IMR-90 (cell line): ENCODE measurements around the gene INPP4A. TPM values are rescaled to one million over a fixed set of nuclear protein-coding genes. Genes with fewer than 3 reads are reported as not detected.

Experiments used
- ATAC-seq: fragments of 200-7000 bp; cut with Tn5 transposase; 2 replicates; pipeline ENCODE4 v1.9.1; 2020; ENCODE audit warnings: low read depth, mild to moderate bottlenecking, moderate library complexity
- BruUV-seq: library from RNA; stranded (reverse); fragments of 400-500 nt; replicated peaks from 2 replicates; lab custom pipeline; 2021; lab: Mats Ljungman, UMichigan
- CTCF ChIA-PET: fragments of 300-600 bp; formaldehyde crosslinking; extraction: SDS; loops from one replicate; lab custom pipeline; 2021; ENCODE audit warnings: antibody characterized with exemption; lab: Yijun Ruan, JAX
- POLR2A ChIA-PET: fragments of 300-600 bp; sonication (Branson Sonifier 250); formaldehyde crosslinking; loops from one replicate; lab custom pipeline; 2022; ENCODE audit warnings: antibody characterized with exemption; ENCODE audit not compliant: unreplicated experiment; lab: Charles Lee
- DNase-seq: peaks from one replicate; pipeline ENCODE4 v3.0.0; 2013
- H2AFZ ChIP-seq: replicated peaks from 2 replicates; pipeline ENCODE3; 2013; ENCODE audit warnings: low read length, mild to moderate bottlenecking; ENCODE audit not compliant: poor library complexity
- H2AK5ac ChIP-seq: 2 replicates; pipeline ENCODE4 v1.6.1; 2013; ENCODE audit warnings: low read depth, low read length, inconsistent platforms
- H2AK9ac ChIP-seq: replicated peaks from 2 replicates; pipeline ENCODE3; 2013; ENCODE audit warnings: mild to moderate bottlenecking, low read depth, low read length, moderate library complexity; ENCODE audit not compliant: poor library complexity
- H2BK120ac ChIP-seq: 2 replicates; pipeline ENCODE4 v1.6.1; 2013; ENCODE audit warnings: low read depth, low read length, inconsistent platforms
- H2BK15ac ChIP-seq: 3 replicates; pipeline ENCODE4 v1.6.1; 2013; ENCODE audit warnings: low read depth, low read length, inconsistent platforms
- H2BK20ac ChIP-seq: 2 replicates; pipeline ENCODE4 v1.6.1; 2013; ENCODE audit warnings: low read depth, mild to moderate bottlenecking, inconsistent platforms, low read length, moderate library complexity
- H2BK5ac ChIP-seq: 2 replicates; pipeline ENCODE4 v1.6.1; 2013; ENCODE audit warnings: mild to moderate bottlenecking, low read depth, low read length, inconsistent platforms; ENCODE audit not compliant: poor library complexity, severe bottlenecking
- H3K14ac ChIP-seq: replicated peaks from 2 replicates; pipeline ENCODE4 v1.6.1; 2013; ENCODE audit warnings: low read depth, low read length, inconsistent platforms
- H3K18ac ChIP-seq: 2 replicates; pipeline ENCODE4 v1.6.1; 2013; ENCODE audit warnings: low read depth, low read length, control low read depth
- H3K23ac ChIP-seq: 2 replicates; pipeline ENCODE4 v1.6.1; 2013; ENCODE audit warnings: low read depth, low read length, inconsistent platforms
- H3K27ac ChIP-seq: 2 replicates; pipeline ENCODE4 v1.5.1; 2013; ENCODE audit warnings: mild to moderate bottlenecking, control low read depth, low read length; ENCODE audit not compliant: insufficient read depth
- H3K27me3 ChIP-seq: 2 replicates; pipeline ENCODE4 v1.6.1; 2013; ENCODE audit warnings: low read length; ENCODE audit not compliant: control insufficient read depth, insufficient read depth
- H3K36me3 ChIP-seq: 2 replicates; pipeline ENCODE4 v1.6.1; 2013; ENCODE audit warnings: low read length, mixed read lengths; ENCODE audit not compliant: control insufficient read depth, insufficient read depth
- H3K4ac ChIP-seq: 2 replicates; pipeline ENCODE4 v1.6.1; 2013; ENCODE audit warnings: low read depth, low read length, inconsistent platforms
- H3K4me1 ChIP-seq: 2 replicates; pipeline ENCODE4 v1.6.1; 2013; ENCODE audit warnings: low read length, mixed read lengths; ENCODE audit not compliant: control insufficient read depth, insufficient read depth
- H3K4me2 ChIP-seq: 2 replicates; pipeline ENCODE4 v1.6.1; 2013; ENCODE audit warnings: low read depth, mild to moderate bottlenecking, control low read depth, low read length, moderate library complexity
- H3K4me3 ChIP-seq: 2 replicates; pipeline ENCODE4 v1.5.1; 2013; ENCODE audit warnings: low read depth, mild to moderate bottlenecking, control low read depth, low read length, moderate library complexity; ENCODE audit not compliant: insufficient read depth
- H3K56ac ChIP-seq: 2 replicates; pipeline ENCODE4 v1.6.1; 2013; ENCODE audit warnings: low read length, inconsistent platforms; ENCODE audit not compliant: insufficient read depth; ENCODE audit errors: extremely low read depth
- H3K79me1 ChIP-seq, 2 experiments: 2 replicates each; pipeline ENCODE4 v1.6.1; 2013; ENCODE audit warnings: low read length in 2 of 2, inconsistent platforms in 1 of 2, low read depth in 1 of 2
- H3K9ac ChIP-seq: 2 replicates; pipeline ENCODE4 v1.6.1; 2013; ENCODE audit warnings: low read depth, low read length, control low read depth
- H3K9me1 ChIP-seq: 2 replicates; pipeline ENCODE4 v1.6.1; 2013; ENCODE audit warnings: low read length, inconsistent platforms; ENCODE audit not compliant: insufficient read depth
- H3K9me3 ChIP-seq: 2 replicates; pipeline ENCODE4 v1.6.1; 2013; ENCODE audit warnings: low read length; ENCODE audit not compliant: control insufficient read depth, insufficient read depth
- H4K20me1 ChIP-seq: 2 replicates; pipeline ENCODE4 v1.6.1; 2013; ENCODE audit warnings: low read length, inconsistent platforms; ENCODE audit not compliant: insufficient read depth
- H4K5ac ChIP-seq: 2 replicates; pipeline ENCODE4 v1.6.1; 2013; ENCODE audit warnings: mild to moderate bottlenecking, low read depth, low read length, control low read depth
- H4K8ac ChIP-seq, 2 experiments: 2 replicates each; pipeline ENCODE4 v1.6.1; 2013; ENCODE audit warnings: low read depth in 2 of 2, low read length in 2 of 2, control low read depth in 1 of 2, inconsistent platforms in 1 of 2
- H4K91ac ChIP-seq: 2 replicates; pipeline ENCODE4 v1.6.1; 2013; ENCODE audit warnings: low read depth, low read length, inconsistent platforms; ENCODE audit not compliant: insufficient read depth
- CEBPB ChIP-seq: IDR thresholded peaks from 2 replicates; pipeline ENCODE4 v1.6.1; 2012; ENCODE audit warnings: low read depth, low read length, improper control_type of control experiment
- CTCF ChIP-seq: conservative IDR thresholded peaks from 2 replicates; pipeline ENCODE4 v1.5.1; 2012; ENCODE audit warnings: mild to moderate bottlenecking, low read depth, low read length, improper control_type of control experiment
- FOS ChIP-seq: fragments of 150-350 bp; IDR thresholded peaks from 2 replicates; pipeline ENCODE4 v1.6.1; 2016; ENCODE audit warnings: low read depth, low read length
- MAFK ChIP-seq: IDR thresholded peaks from 2 replicates; pipeline ENCODE4 v1.6.1; 2012; ENCODE audit warnings: low read depth, low read length, improper control_type of control experiment
- MAZ ChIP-seq: IDR thresholded peaks from 2 replicates; pipeline ENCODE4 v1.6.1; 2012; ENCODE audit warnings: low read depth, mild to moderate bottlenecking, low read length, improper control_type of control experiment, moderate library complexity, borderline replicate concordance
- POLR2A ChIP-seq: IDR thresholded peaks from 2 replicates; pipeline ENCODE4 v1.6.1; 2012; ENCODE audit warnings: mild to moderate bottlenecking, low read depth, low read length
- RCOR1 ChIP-seq: IDR thresholded peaks from 2 replicates; pipeline ENCODE4 v1.6.1; 2012; ENCODE audit warnings: mild to moderate bottlenecking, low read length, improper control_type of control experiment; ENCODE audit not compliant: insufficient replicate concordance
- RFX5 ChIP-seq: IDR thresholded peaks from 2 replicates; pipeline ENCODE4 v1.8.0; 2012; ENCODE audit warnings: low read depth, mild to moderate bottlenecking, low read length, moderate library complexity
- whole genome bisulfite sequencing, 2 experiments: methylation state at CpG; one replicate each; pipeline versions ENCODE4 v1.1.5 to v1.1.7; 2013; ENCODE audit warnings: missing lambda C conversion rate in 2 of 2; ENCODE audit not compliant: insufficient read length in 1 of 2; ENCODE audit errors: extremely low coverage in 2 of 2; 5-methylcytosine and 5-hydroxymethylcytosine counted together
- dilution Hi-C: fragments of 300-500 bp; cut with HindIII; formaldehyde crosslinking; loops from one replicate; pipeline ENCODE4 v1.14.3; 2018; ENCODE audit warnings: low sequenced_read_pairs; ENCODE audit not compliant: unreplicated experiment
- in situ Hi-C: fragments of 300-500 bp; cut with MboI; formaldehyde crosslinking; loops from 3 replicates; pipeline ENCODE4 v1.14.3; 2019; ENCODE audit warnings: low sequenced_read_pairs, inconsistent platforms, mixed read lengths
- intact Hi-C: fragments of 100-400 bp; cut with micrococcal nuclease; formaldehyde crosslinking; loops from 2 replicates; pipeline ENCODE4 v1.10.0; 2022
- polyA plus RNA-seq, 3 experiments: library from polyadenylated mRNA; depleted of rRNA; stranded (reverse); fragments of >200 nt; gene quantifications; 2 replicates each; pipeline ENCODE4 v1.2.3, GENCODE V29; 2012; ENCODE audit warnings: low replicate concordance in 1 of 3
- total RNA-seq: library from RNA; depleted of rRNA; stranded (reverse); fragments of >200 nt; gene quantifications from 2 replicates; pipeline ENCODE4 v1.2.3, GENCODE V29; 2012

Gene INPP4A
- total and polyA plus RNA-seq, 2 of the 4 experiments (the other 2 are of a cell fraction), result 14.5 to 27.1 TPM

GRCh38 chr2:98454073-98454472 is 9.4 kb downstream of the INPP4A start:
- ATAC-seq (peak; percentile 9), DNase-seq (no peak)
- H4K5ac ChIP-seq, result no peak overlapping the region
- intact Hi-C loops (no loop called here), dilution Hi-C loops (no loop called here), in situ Hi-C loops (no loop called here)
- BruUV-seq, result no TSS peak
- H3K4ac ChIP-seq, result no peak overlapping the region
- no peaks in the 10 kb centered on the region for H3K27me3 ChIP-seq
- peak overlapping the region in 1 of 2 experiments; percentile 12; a peak in 1 of 4 replicates for H4K8ac ChIP-seq
- no peak overlapping the region for H3K18ac ChIP-seq
- H3K9ac ChIP-seq, result no peak overlapping the region
- H3K36me3 ChIP-seq, result no peaks in the 10 kb centered on the region
- POLR2A ChIA-PET, result interaction anchor here (0.6 kb wide), 2 partner anchors 18 to 500 kb away, joined by 3 to 4 read pairs; no protein-coding TSS in a partner anchor
- H2AK9ac ChIP-seq, result no peak overlapping the region
- peaks cover 54% of the 10 kb centered on the region for H4K20me1 ChIP-seq
- H3K56ac ChIP-seq, result no peak overlapping the region
- no peak overlapping the region for H2BK5ac ChIP-seq
- peaks cover 38% of the 10 kb centered on the region for H3K9me1 ChIP-seq
- H3K4me3 ChIP-seq, result no peak overlapping the region
- H2BK15ac ChIP-seq, result 0 out of 3 replicates have a peak overlapping the region, but pooled peaks have one; percentile 48
- no CpG with 5 or more reads among the region's 2 CpGs for WGBS, 2 experiments
- H2BK20ac ChIP-seq, result peak overlapping the region; percentile 11; the same call in 1 of the 2 replicates
- no peak overlapping the region for H2BK120ac ChIP-seq
- peak overlapping the region; percentile 12; the same call in 1 of the 2 replicates for H3K27ac ChIP-seq
- 0 out of 2 replicates have a peak overlapping the region, but pooled peaks have one; percentile 40 for H3K14ac ChIP-seq
- no peaks in the 10 kb centered on the region for H3K9me3 ChIP-seq
- H3K4me2 ChIP-seq, result peak overlapping the region; percentile 25; the same call in 1 of the 2 replicates
- H2AFZ ChIP-seq, result no peak overlapping the region
- TF ChIP-seq FOS, result no peak
- no peak for TF ChIP-seq POLR2A
- no peak for TF ChIP-seq CTCF
- no peak for TF ChIP-seq MAZ
- TF ChIP-seq MAFK, result no peak
- TF ChIP-seq CEBPB, result no peak
- peak; percentile 22 for TF ChIP-seq RCOR1
- no peak for TF ChIP-seq RFX5
- H3K4me1 ChIP-seq, result peaks cover 25% of the 10 kb centered on the region
- CTCF ChIA-PET, result no interaction called here
- H4K91ac ChIP-seq, result no peak overlapping the region
- H2AK5ac ChIP-seq, result peak overlapping the region; percentile 11; the same call in 1 of the 2 replicates
- no peak overlapping the region for H3K23ac ChIP-seq
- H3K79me1 ChIP-seq, result peaks cover 27 to 92% of the 10 kb centered on the region in 2 experiments
